ENCODE measurements around the gene CARD9. TPM values are rescaled to one million over a fixed set of nuclear protein-coding genes. Genes with fewer than 3 reads are reported as not detected.

CARD9 gene
- total and polyA plus RNA-seq, 2 of the 8 experiments (the other 6 are each of a cell fraction or from before 2014, with no cell fraction given), result 0.15 to 1.1 TPM

- DNase-seq (ENCODE audit: low read depth in 1 of 2, low spot score in 2 of 2) (no peak), FAIRE-seq (no peak)
- no peak overlapping the region for H4K8ac ChIP-seq (ENCODE audit: extremely low read depth, insufficient read depth, low read length)
- peaks cover 5 to 39% (median 20%) of the 10 kb centered on the region in 4 experiments; a peak in 7 of 8 replicates for H3K36me3 ChIP-seq (ENCODE audit: control insufficient read depth in 2 of 4, insufficient read depth in 4 of 4, low read length in 3 of 4)
- no peak overlapping the region for H3K4me3 ChIP-seq (ENCODE audit: extremely low read depth in 1 of 4, insufficient read depth in 2 of 4, low read depth in 3 of 4, low read length in 4 of 4)
- H3K4ac ChIP-seq (replicated peaks; ENCODE audit: insufficient read length, low read depth, low read length), result no peak overlapping the region
- ChIA-PET POLR2A (ENCODE audit: partially characterized antibody) (interaction anchor here (0.6 to 6.1 kb wide), 12 partner anchors 9 to 93 kb away, joined by 3 to 38 read pairs (median 5); partner anchors contain the start of genes DNLZ and SNAPC4), CTCF (ENCODE audit: partially characterized antibody) (interaction anchor here (0.7 to 1.7 kb wide), 7 partner anchors 10 to 111 kb away, joined by 3 to 6 read pairs (median 4); partner anchors contain the start of gene DNLZ)
- H3K23me2 ChIP-seq (ENCODE audit: low read depth, low read length), result no peaks in the 10 kb centered on the region
- no peak overlapping the region for H4K5ac ChIP-seq (ENCODE audit: insufficient read length, low read depth, low read length)
- H2AK5ac ChIP-seq (ENCODE audit: low read depth, low read length), result no peak overlapping the region
- WGBS, 2 experiments (ENCODE audit: extremely low coverage in 1 of 2, insufficient coverage in 1 of 2, insufficient read length in 1 of 2, insufficient replicate concordance in 2 of 2, low coverage in 1 of 2, low lambda C conversion rate in 2 of 2, missing lambda C conversion rate in 1 of 2), result 92% methylated on average over 25 of the region's 32 CpGs; no CpG with 5 or more reads in 1 of the 2 experiments
- no peak overlapping the region for H2AFZ ChIP-seq (ENCODE audit: low read length)
- H3K9me3 ChIP-seq (ENCODE audit: insufficient read depth in 2 of 2, low read depth in 1 of 2, low read length in 1 of 2), result no peaks in the 10 kb centered on the region
- H3K18ac ChIP-seq (ENCODE audit: extremely low read depth, low read length), result no peak overlapping the region
- H2BK5ac ChIP-seq (ENCODE audit: low read depth, low read length), result no peak overlapping the region
- H3K9ac ChIP-seq (replicated peaks in 1 of 4; ENCODE audit: extremely low read depth in 1 of 4, low read depth in 3 of 4, low read length in 3 of 4), result no peak overlapping the region
- no peak overlapping the region for H2BK15ac ChIP-seq (ENCODE audit: low read length)
- no peak overlapping the region for H2BK20ac ChIP-seq (ENCODE audit: low read length)
- no peak overlapping the region for H3K4me2 ChIP-seq (ENCODE audit: insufficient read depth in 1 of 2, low read depth in 2 of 2, low read length in 2 of 2)
- no peaks in the 10 kb centered on the region for H3K27me3 ChIP-seq (replicated peaks in 1 of 4; ENCODE audit: control insufficient read depth in 3 of 4, extremely low read depth in 1 of 4, insufficient read depth in 3 of 4, low read length in 3 of 4)
- no peak overlapping the region for H4K91ac ChIP-seq (replicated peaks; ENCODE audit: insufficient read length, low read length)
- H3K79me1 ChIP-seq (ENCODE audit: low read depth, low read length), result no peaks in the 10 kb centered on the region
- H3K4me1 ChIP-seq (replicated peaks in 1 of 4; ENCODE audit: control insufficient read depth in 3 of 4, insufficient read depth in 4 of 4, low read length in 3 of 4), result no peaks in the 10 kb centered on the region
- H3K14ac ChIP-seq (ENCODE audit: insufficient read length), result no peak overlapping the region
- H4K20me1 ChIP-seq (replicated peaks in 1 of 2; ENCODE audit: control insufficient read depth in 1 of 2, insufficient read depth in 2 of 2, low read length in 2 of 2), result peaks cover 5 to 13% of the 10 kb centered on the region in 2 experiments
- no peak overlapping the region for H3K23ac ChIP-seq (ENCODE audit: insufficient read length)
- H2BK12ac ChIP-seq (ENCODE audit: low read depth, low read length), result no peak overlapping the region
- H3K79me2 ChIP-seq (ENCODE audit: control insufficient read depth in 1 of 2, insufficient read depth in 2 of 2, low read length in 2 of 2), result no peaks in the 10 kb centered on the region
- no peak overlapping the region for H3K27ac ChIP-seq (ENCODE audit: low read depth, low read length)
- no peak overlapping the region for H2BK120ac ChIP-seq (replicated peaks; ENCODE audit: low read depth, low read length)
- no peak overlapping the region for H3K56ac ChIP-seq (replicated peaks; ENCODE audit: insufficient read length, low read depth, low read length)
- no peak for TF ChIP-seq KDM4A (IDR thresholded peaks at IDR 0.05; ENCODE audit: low read depth, low read length, severe bottlenecking)
- TF ChIP-seq TBP (IDR thresholded peaks at IDR 0.05; ENCODE audit: low read depth, low read length), result no peak
- TF ChIP-seq, protein P1, sequence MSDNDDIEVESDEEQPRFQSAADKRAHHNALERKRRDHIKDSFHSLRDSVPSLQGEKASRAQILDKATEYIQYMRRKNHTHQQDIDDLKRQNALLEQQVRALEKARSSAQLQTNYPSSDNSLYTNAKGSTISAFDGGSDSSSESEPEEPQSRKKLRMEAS (IDR thresholded peaks at IDR 0.05), result no peak
- TF ChIP-seq CBX8 (IDR thresholded peaks at IDR 0.05; ENCODE audit: borderline replicate concordance, low read depth, low read length), result no peak
- TF ChIP-seq KDM5A (IDR thresholded peaks at IDR 0.05; ENCODE audit: low read length), result no peak
- no peak for TF ChIP-seq GABPA (IDR thresholded peaks at IDR 0.05; ENCODE audit: borderline replicate concordance, insufficient read depth, low read length)
- no peak for TF ChIP-seq RBBP5 (IDR thresholded peaks at IDR 0.05; ENCODE audit: borderline replicate concordance, low read depth, low read length)
- TF ChIP-seq NANOG (IDR thresholded peaks at IDR 0.05; ENCODE audit: insufficient read depth, low read depth, low read length, poor library complexity, severe bottlenecking), result no peak
- no peak for TF ChIP-seq EGR1 (IDR thresholded peaks at IDR 0.05; ENCODE audit: borderline replicate concordance, low read depth, low read length)
- no peak for TF ChIP-seq CBX5 (IDR thresholded peaks at IDR 0.05; ENCODE audit: low read depth, low read length)
- TF ChIP-seq MAFK (IDR thresholded peaks at IDR 0.05; ENCODE audit: low read depth, low read length), result no peak
These were observed 4.1 kb upstream of the CARD9 start for GRCh38 chr9:136377341-136378169.
